K562 (cell line): Measurements from ENCODE around the gene METTL8. TPM values are rescaled to one million over a fixed set of nuclear protein-coding genes. Genes with fewer than 3 reads are reported as not detected.

Experiments
- ATAC-seq: fragments of 200-7000 bp; cut with Tn5 transposase; 3 replicates; pipeline ENCODE4 v1.9.1; 2020; ENCODE audit warnings: moderate library complexity
- BruUV-seq: library from RNA; stranded (reverse); fragments of 400-500 nt; replicated peaks from 2 replicates; lab custom pipeline; 2021; lab: Mats Ljungman, UMichigan
- CTCF ChIA-PET: fragments of 300-600 bp; formaldehyde crosslinking; extraction: SDS; loops from one replicate; lab custom pipeline; 2021; ENCODE audit warnings: low intra/inter-chr PET ratio; lab: Yijun Ruan, JAX
- POLR2A ChIA-PET: fragments of 300-600, 350-650 bp; sonication (Branson Sonifier 250); formaldehyde crosslinking; extraction: SDS; loops from one replicate; lab custom pipeline; 2021; ENCODE audit warnings: antibody characterized with exemption, inconsistent platforms; lab: Yijun Ruan, JAX
- DNase-seq, 4 experiments: peaks; one replicate each; pipeline versions ENCODE4 v3.0.0 to v3.0.0-alpha.2; 2011 to 2018; ENCODE audit warnings: low spot score in 3 of 4, mixed read lengths in 3 of 4; ENCODE audit errors: extremely low read depth in 1 of 4
- FAIRE-seq: peaks from 2 replicates; lab custom pipeline; 2011; peaks lifted over from hg19 to GRCh38; lab: Jason Lieb, UNC
- H2AFZ ChIP-seq: 2 replicates; pipeline ENCODE4 v1.6.0; 2011; ENCODE audit warnings: low read depth, low read length, control low read depth, inconsistent platforms
- H3K27ac ChIP-seq: fragments of 200-600 bp; 3 replicates; pipeline ENCODE4 v1.8.0; 2011; ENCODE audit warnings: low read depth, mild to moderate bottlenecking, control low read depth, inconsistent platforms, low read length, moderate library complexity, mixed read lengths; ENCODE audit errors: extremely low read depth
- H3K27me3 ChIP-seq, 2 experiments: fragments of 300-600 bp in 1 of 2; 2 replicates in 1 of 2; 3 replicates in 1 of 2; pipeline versions ENCODE4 v1.6.0 to v1.8.0; 2011; ENCODE audit warnings: inconsistent platforms in 2 of 2, low read length in 2 of 2, mild to moderate bottlenecking in 1 of 2, mixed read lengths in 1 of 2, moderate library complexity in 1 of 2; ENCODE audit not compliant: control insufficient read depth in 2 of 2, insufficient read depth in 2 of 2
- H3K36me3 ChIP-seq: fragments of 300-600 bp; 3 replicates; pipeline ENCODE4 v1.8.0; 2011; ENCODE audit warnings: mild to moderate bottlenecking, low read length, inconsistent platforms; ENCODE audit not compliant: control insufficient read depth, insufficient read depth
- H3K4me1 ChIP-seq, 2 experiments: fragments of 200-600 bp in 1 of 2; replicated peaks in 1 of 2; 2 replicates in 1 of 2; 3 replicates in 1 of 2; pipeline versions ENCODE4 v1.5.1 to v1.8.0; 2011; ENCODE audit warnings: inconsistent platforms in 2 of 2, low read length in 2 of 2, mild to moderate bottlenecking in 1 of 2, mixed read lengths in 1 of 2, moderate library complexity in 1 of 2; ENCODE audit not compliant: control insufficient read depth in 2 of 2, insufficient read depth in 2 of 2
- H3K4me2 ChIP-seq: 2 replicates; pipeline ENCODE4 v1.6.1; 2011; ENCODE audit warnings: low read length, control low read depth, inconsistent platforms, mixed read lengths; ENCODE audit not compliant: insufficient read depth
- H3K4me3 ChIP-seq: fragments of 200-600 bp; sonication (generic), shearing (Covaris generic); 2 replicates; pipeline ENCODE4 v1.5.1; 2016; ENCODE audit warnings: control low read depth, inconsistent platforms
- H3K79me2 ChIP-seq: fragments of 200-600 bp; 3 replicates; pipeline ENCODE4 v1.8.0; 2011; ENCODE audit warnings: low read length, inconsistent platforms; ENCODE audit not compliant: control insufficient read depth, insufficient read depth
- H3K9ac ChIP-seq, 2 experiments: 2 replicates each; pipeline versions ENCODE4 v1.6.0 to v1.6.1; 2011; ENCODE audit warnings: low read depth in 2 of 2, low read length in 2 of 2, control low read depth in 1 of 2, inconsistent platforms in 1 of 2, mild to moderate bottlenecking in 1 of 2, mixed read lengths in 1 of 2; ENCODE audit not compliant: insufficient read depth in 1 of 2
- H3K9me1 ChIP-seq: one replicate; pipeline ENCODE4 v1.6.0; 2011; ENCODE audit warnings: inconsistent platforms, mild to moderate bottlenecking, low read length, moderate library complexity; ENCODE audit not compliant: control insufficient read depth, insufficient read depth
- H3K9me3 ChIP-seq: replicated peaks from 2 replicates; pipeline ENCODE4 v1.5.1; 2011; ENCODE audit warnings: low read depth, low read length, inconsistent platforms; ENCODE audit not compliant: control insufficient read depth, insufficient read depth
- H4K20me1 ChIP-seq: replicated peaks from 2 replicates; pipeline ENCODE4 v1.6.1; 2011; ENCODE audit warnings: low read length, inconsistent platforms, mixed read lengths; ENCODE audit not compliant: control insufficient read depth, insufficient read depth
- BHLHE40 ChIP-seq: IDR thresholded peaks from 2 replicates; pipeline ENCODE4 v1.6.1; 2011; ENCODE audit warnings: low read length, improper control_type of control experiment
- FOXA3 ChIP-seq, 2 experiments: fragments of 450-650 bp in 1 of 2; sonication (generic) in 1 of 2; formaldehyde crosslinking; IDR thresholded peaks in 1 of 2; conservative IDR thresholded peaks in 1 of 2; 2 replicates each; pipeline versions ENCODE4 v1.4.0 to v1.8.0; 2020 to 2022; ENCODE audit warnings: mild to moderate bottlenecking in 2 of 2, missing genetic modification reagents in 1 of 2
- NFXL1 ChIP-seq: fragments of 450-650 bp; formaldehyde crosslinking; IDR thresholded peaks from 2 replicates; pipeline ENCODE4 v1.4.0; 2021; ENCODE audit warnings: mild to moderate bottlenecking
- PTBP1 ChIP-seq: fragments of 200-400 bp; formaldehyde crosslinking; IDR thresholded peaks from 2 replicates; pipeline ENCODE4 v1.6.1; 2017; ENCODE audit warnings: low read depth, low read length
- ZFP36 ChIP-seq: fragments of 150-350 bp; IDR thresholded peaks from 2 replicates; pipeline ENCODE4 v1.6.1; 2018; ENCODE audit warnings: low read length, low read depth; ENCODE audit not compliant: partially characterized antibody
- ZNF239 ChIP-seq: fragments of 250-450 bp; sonication (Bioruptor Pico); IDR thresholded peaks from 2 replicates; pipeline ENCODE4 v1.4.0; 2020; ENCODE audit warnings: mild to moderate bottlenecking
- ZNF644 ChIP-seq: fragments of 200-800 bp; sonication (Bioruptor generic); IDR thresholded peaks from 2 replicates; pipeline ENCODE4 v1.6.1; 2016; ENCODE audit warnings: low read depth, missing genetic modification characterization, missing compliant biosample characterization
- WGBS: fragments of 100-300 bp; shearing (Covaris generic); methylation state at CpG from one replicate; pipeline ENCODE4 v1.1.6; 2016; ENCODE audit warnings: low coverage, mixed read lengths; ENCODE audit not compliant: insufficient coverage; ENCODE audit errors: missing lambda C conversion rate; 5-methylcytosine and 5-hydroxymethylcytosine counted together
- in situ Hi-C: fragments of 300-500 bp; cut with MboI; formaldehyde crosslinking; loops from 4 replicates; pipeline ENCODE4 v1.15.0; 2018; ENCODE audit warnings: inconsistent platforms, mixed read lengths
- intact Hi-C: fragments of 100-400 bp; cut with micrococcal nuclease; formaldehyde crosslinking; loops from 2 replicates; pipeline ENCODE4 v1.14.2; 2022
- polyA plus RNA-seq, 8 experiments: library from polyadenylated mRNA; depleted of rRNA in 4 of 8; stranded (reverse) in 5 of 8; unstranded in 3 of 8; fragments of >200 nt; fragmentation: Nextera tagmentation in 2 of 8; fragmentation: Illumina TruSeq in 1 of 8; extraction: Ambion mirVana in 2 of 8; extraction: Trizol in 1 of 8; gene quantifications; 2 replicates each; pipeline versions ENCODE4 v1.2.1 to v1.2.3, GENCODE V29; 2011 to 2014; ENCODE audit warnings: inconsistent platforms in 1 of 8, missing spikeins in 1 of 8
- total RNA-seq, 7 experiments: library from RNA; depleted of rRNA in 6 of 7; stranded (reverse); fragments of >200 nt in 6 of 7; fragmentation: Illumina TruSeq in 2 of 7; extraction: Trizol in 2 of 7; gene quantifications; 2 replicates each; pipeline versions ENCODE4 v1.2.1 to v1.2.3, GENCODE V29; 2011 to 2021; ENCODE audit warnings: low replicate concordance in 1 of 7

Gene METTL8
- total and polyA plus RNA-seq, 9 of the 15 experiments (the other 6 are each of a cell fraction or from before 2014, with no cell fraction given): 12.9 to 52.6 (median 33.7) TPM

GRCh38 chr2:171287611-171288010 is 146.2 kb downstream of the METTL8 start:
- intact Hi-C loops (no loop called here), in situ Hi-C loops (no loop called here)
- WGBS: 0% methylated on average over 4 of the region's 4 CpGs
- no peak overlapping the region for H3K9ac ChIP-seq
- CTCF ChIA-PET: no interaction called here
- H3K36me3 ChIP-seq: no peaks in the 10 kb centered on the region
- POLR2A ChIA-PET: interaction anchor here (1.0 to 2.4 kb wide), 2 partner anchors 9 to 27 kb away, joined by 6 to 11 read pairs; no protein-coding TSS in a partner anchor
- H3K27ac ChIP-seq: no peak overlapping the region
- no TSS peak for BruUV-seq
- H4K20me1 ChIP-seq: no peaks in the 10 kb centered on the region
- no peak overlapping the region for H3K4me3 ChIP-seq
- no peaks in the 10 kb centered on the region for H3K4me1 ChIP-seq
- TF ChIP-seq ZFP36 (no peak), BHLHE40 (no peak), ZNF644 (tag) (no peak), ZNF239 (CRISPR knock-in tag) (no peak), NFXL1 (CRISPR knock-in tag) (no peak), FOXA3 (CRISPR knock-in tag; conservative IDR thresholded peaks at IDR 0.05 in 1 of 2, IDR thresholded peaks at IDR 0.05 in 1 of 2) (no peak), PTBP1 (no peak)
- no peak overlapping the region for H2AFZ ChIP-seq
- peaks cover 4 to 10% of the 10 kb centered on the region in 2 experiments; a peak in 3 of 5 replicates for H3K27me3 ChIP-seq
- H3K4me2 ChIP-seq: no peak overlapping the region
- ATAC-seq: no peak
- no peaks in the 10 kb centered on the region for H3K9me1 ChIP-seq
- H3K9me3 ChIP-seq: no peaks in the 10 kb centered on the region
- no peaks in the 10 kb centered on the region for H3K79me2 ChIP-seq
- no peak for FAIRE-seq
- no peak for DNase-seq
